Astrocyte (in vitro differentiated cells and primary cell): Measurements from ENCODE around the gene NDUFV1.

ENCODE experiments used
- EZH2 ChIP-seq: IDR thresholded peaks from 2 replicates; pipeline ENCODE4 v1.6.1; 2012; ENCODE audit warnings: mild to moderate bottlenecking, low read length, inconsistent platforms; ENCODE audit not compliant: insufficient read depth
- TF ChIP-seq, protein P1 (sequence below): IDR thresholded peaks from 2 replicates; pipeline ENCODE4 v1.5.1; 2011; ENCODE audit warnings: low read depth, mild to moderate bottlenecking, inconsistent platforms, low read length, moderate library complexity; ENCODE audit not compliant: insufficient read depth

DNA sequence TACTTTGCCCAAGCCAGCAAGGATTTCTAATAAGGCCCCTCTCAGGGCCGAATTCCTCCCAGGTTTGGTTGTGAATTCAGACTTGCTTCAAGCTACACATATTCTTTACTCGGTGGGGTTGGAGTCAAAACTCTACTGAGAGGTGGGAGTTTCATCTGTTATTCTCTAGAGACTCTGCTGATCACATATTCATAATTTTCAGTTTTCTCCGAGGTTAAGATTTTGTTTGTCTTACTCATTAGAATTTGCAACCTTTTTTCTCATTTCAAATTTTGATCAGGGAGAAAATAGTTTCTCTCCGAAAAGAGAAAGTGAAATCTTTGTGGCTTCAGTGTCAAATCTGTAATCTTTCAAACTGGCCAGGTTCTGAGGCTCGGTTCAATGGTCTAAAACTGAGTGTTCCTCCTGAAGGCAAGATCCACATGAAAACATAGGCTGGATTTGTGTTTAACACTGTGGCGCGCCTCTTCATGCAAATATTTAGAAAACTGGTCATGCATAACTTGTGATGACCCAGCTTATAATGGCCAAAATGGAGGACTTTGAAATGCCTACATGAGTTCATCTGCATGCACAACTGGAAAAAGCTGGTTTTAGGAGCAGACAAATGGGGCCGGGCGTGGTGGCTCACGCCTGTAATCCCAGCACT, 44.6 kb upstream of the NDUFV1 start:
- TF ChIP-seq, protein P1, sequence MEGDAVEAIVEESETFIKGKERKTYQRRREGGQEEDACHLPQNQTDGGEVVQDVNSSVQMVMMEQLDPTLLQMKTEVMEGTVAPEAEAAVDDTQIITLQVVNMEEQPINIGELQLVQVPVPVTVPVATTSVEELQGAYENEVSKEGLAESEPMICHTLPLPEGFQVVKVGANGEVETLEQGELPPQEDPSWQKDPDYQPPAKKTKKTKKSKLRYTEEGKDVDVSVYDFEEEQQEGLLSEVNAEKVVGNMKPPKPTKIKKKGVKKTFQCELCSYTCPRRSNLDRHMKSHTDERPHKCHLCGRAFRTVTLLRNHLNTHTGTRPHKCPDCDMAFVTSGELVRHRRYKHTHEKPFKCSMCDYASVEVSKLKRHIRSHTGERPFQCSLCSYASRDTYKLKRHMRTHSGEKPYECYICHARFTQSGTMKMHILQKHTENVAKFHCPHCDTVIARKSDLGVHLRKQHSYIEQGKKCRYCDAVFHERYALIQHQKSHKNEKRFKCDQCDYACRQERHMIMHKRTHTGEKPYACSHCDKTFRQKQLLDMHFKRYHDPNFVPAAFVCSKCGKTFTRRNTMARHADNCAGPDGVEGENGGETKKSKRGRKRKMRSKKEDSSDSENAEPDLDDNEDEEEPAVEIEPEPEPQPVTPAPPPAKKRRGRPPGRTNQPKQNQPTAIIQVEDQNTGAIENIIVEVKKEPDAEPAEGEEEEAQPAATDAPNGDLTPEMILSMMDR: no peak
- TF ChIP-seq EZH2: no peak
